GM21381 (cell line): Measurements from ENCODE around the gene TM9SF1.

ENCODE experiments used
- ATAC-seq: cut with Tn5 transposase; IDR thresholded peaks from one replicate; pipeline ENCODE4 v1.9.1; 2021; ENCODE audit warnings: mild to moderate bottlenecking, moderate library complexity; ENCODE audit not compliant: unreplicated experiment

TM9SF1 gene

GRCh38 chr14:24179961-24180796 lies 15.1 kb downstream of the TM9SF1 start:
- no peak for ATAC-seq

GRCh38 chr14:24179294-24179960 lies 15.8 kb downstream of the TM9SF1 start:
- ATAC-seq: no peak

GRCh38 chr14:24178399-24179178 lies 16.7 kb downstream of the TM9SF1 start:
- no peak for ATAC-seq

- ATAC-seq: no peak
Observed at GRCh38 chr14:24177891-24178290, 17.4 kb downstream of the TM9SF1 start.

GRCh38 chr14:24177041-24177825 lies 18.0 kb downstream of the TM9SF1 start:
- no peak for ATAC-seq

- ATAC-seq: no peak
Observed at GRCh38 chr14:24176599-24176998, 18.6 kb downstream of the TM9SF1 start.

- ATAC-seq: no peak
Observed at GRCh38 chr14:24172871-24173281, 22.4 kb downstream of the TM9SF1 start.

GRCh38 chr14:24172261-24172860 lies 22.9 kb downstream of the TM9SF1 start:
- ATAC-seq: no peak

GRCh38 chr14:24171422-24172260 lies 23.6 kb downstream of the TM9SF1 start, which contains the start of gene REC8:
TSS of gene REC8 (plus strand) at chr14:24172080. CDS start at chr14:24172553, 473 bp downstream.
- ATAC-seq: peak; percentile 75

- no peak for ATAC-seq
Observed at GRCh38 chr14:24167469-24168114, 27.6 kb downstream of the TM9SF1 start.

GRCh38 chr14:24165785-24166184 lies 29.5 kb downstream of the TM9SF1 start:
- ATAC-seq: no peak

GRCh38 chr14:24164518-24164991 lies 30.7 kb downstream of the TM9SF1 start:
- ATAC-seq: no peak

- ATAC-seq: no peak
Observed at GRCh38 chr14:24162093-24162492, 33.1 kb downstream of the TM9SF1 start.

GRCh38 chr14:24160850-24161804 lies 34.1 kb downstream of the TM9SF1 start, which contains the start of gene IRF9:
TSS of gene IRF9 (plus strand) at chr14:24161265. CDS start at chr14:24162145, 880 bp downstream.
- peak; percentile 83 for ATAC-seq

- ATAC-seq: no peak
Observed at GRCh38 chr14:24160499-24160849, 34.8 kb downstream of the TM9SF1 start.

GRCh38 chr14:24159777-24160498 lies 35.3 kb downstream of the TM9SF1 start:
- no peak for ATAC-seq

- ATAC-seq: no peak
Observed at GRCh38 chr14:24157331-24157730, 37.9 kb downstream of the TM9SF1 start.
